SK-N-SH (cell line): Measurements from ENCODE around the gene ENTPD2.

Experiments
- CTCF ChIP-seq: fragments of 200-600 bp; sonication (generic); IDR thresholded peaks from 2 replicates; pipeline ENCODE4 v1.6.1; 2017; ENCODE audit warnings: antibody characterized with exemption, mild to moderate bottlenecking, moderate library complexity
- EP300 ChIP-seq, 2 experiments: IDR thresholded peaks; 2 replicates each; pipeline versions ENCODE4 v1.4.0 to v1.6.1; 2012; ENCODE audit warnings: borderline replicate concordance in 1 of 2, low read depth in 1 of 2, low read length in 1 of 2
- EZH2phosphoT487 ChIP-seq: fragments of 200-600 bp; sonication (generic); IDR thresholded peaks from 2 replicates; pipeline ENCODE4 v1.6.1; 2017; ENCODE audit warnings: low read depth, mixed run types, mild to moderate bottlenecking, antibody characterized with exemption, moderate library complexity, borderline replicate concordance
- FOXJ3 ChIP-seq: sonication (generic); formaldehyde crosslinking; IDR thresholded peaks from 2 replicates; pipeline ENCODE4 v1.5.1; 2020; ENCODE audit warnings: mild to moderate bottlenecking, missing genetic modification reagents
- GABPA ChIP-seq: IDR thresholded peaks from 2 replicates; pipeline ENCODE4 v1.4.0; 2012; ENCODE audit warnings: low read depth, mild to moderate bottlenecking
- GATA2 ChIP-seq: sonication (generic); formaldehyde crosslinking; IDR thresholded peaks from 2 replicates; pipeline ENCODE4 v1.5.0; 2020; ENCODE audit warnings: mild to moderate bottlenecking, missing genetic modification reagents
- NRF1 ChIP-seq: IDR thresholded peaks from 2 replicates; pipeline ENCODE4 v1.6.1; 2012; ENCODE audit warnings: low read depth, mild to moderate bottlenecking, low read length
- POLR2AphosphoS5 ChIP-seq: IDR thresholded peaks from 2 replicates; pipeline ENCODE4 v1.6.1; 2012; ENCODE audit warnings: low read depth, low read length
- RCOR1 ChIP-seq: fragments of 150-350 bp; IDR thresholded peaks from 2 replicates; pipeline ENCODE4 v1.6.1; 2017; ENCODE audit warnings: antibody characterized with exemption, low read length
- SMC3 ChIP-seq: IDR thresholded peaks from 2 replicates; pipeline ENCODE4 v1.6.1; 2012; ENCODE audit warnings: low read depth, low read length, improper control_type of control experiment
- USF1 ChIP-seq: IDR thresholded peaks from 2 replicates; pipeline ENCODE4 v1.4.0; 2012; ENCODE audit warnings: low read depth, borderline replicate concordance
- USF2 ChIP-seq: fragments of 150-350 bp; IDR thresholded peaks from 2 replicates; pipeline ENCODE4 v1.6.1; 2017; ENCODE audit warnings: antibody characterized with exemption, low read length, low read depth, borderline replicate concordance
- TF ChIP-seq, protein P1 (sequence below): fragments of 150-350 bp; IDR thresholded peaks from 2 replicates; pipeline ENCODE4 v1.6.1; 2016; ENCODE audit warnings: mild to moderate bottlenecking, low read depth, low read length

GRCh38 chr9:137077758-137078693, 24.2 kb upstream of the ENTPD2 start:
- TF ChIP-seq CTCF = no peak
- TF ChIP-seq EP300 (IDR thresholded peaks at IDR 0.05; ENCODE audit: borderline replicate concordance in 1 of 2, low read depth in 1 of 2, low read length in 1 of 2) = no peak
- no peak for TF ChIP-seq USF2
- TF ChIP-seq POLR2AphosphoS5 = no peak
- TF ChIP-seq RCOR1 = no peak
- no peak for TF ChIP-seq FOXJ3 (CRISPR knock-in tag)
- no peak for TF ChIP-seq GATA2 (CRISPR knock-in tag)
- no peak for TF ChIP-seq NRF1
- TF ChIP-seq USF1 = no peak
- no peak for TF ChIP-seq SMC3
- TF ChIP-seq, protein P1, sequence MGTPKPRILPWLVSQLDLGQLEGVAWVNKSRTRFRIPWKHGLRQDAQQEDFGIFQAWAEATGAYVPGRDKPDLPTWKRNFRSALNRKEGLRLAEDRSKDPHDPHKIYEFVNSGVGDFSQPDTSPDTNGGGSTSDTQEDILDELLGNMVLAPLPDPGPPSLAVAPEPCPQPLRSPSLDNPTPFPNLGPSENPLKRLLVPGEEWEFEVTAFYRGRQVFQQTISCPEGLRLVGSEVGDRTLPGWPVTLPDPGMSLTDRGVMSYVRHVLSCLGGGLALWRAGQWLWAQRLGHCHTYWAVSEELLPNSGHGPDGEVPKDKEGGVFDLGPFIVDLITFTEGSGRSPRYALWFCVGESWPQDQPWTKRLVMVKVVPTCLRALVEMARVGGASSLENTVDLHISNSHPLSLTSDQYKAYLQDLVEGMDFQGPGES = no peak
- no peak for TF ChIP-seq EZH2phosphoT487
- TF ChIP-seq GABPA = no peak
